Measurements from ENCODE around the gene SPECC1L.

Gene SPECC1L

DNA sequence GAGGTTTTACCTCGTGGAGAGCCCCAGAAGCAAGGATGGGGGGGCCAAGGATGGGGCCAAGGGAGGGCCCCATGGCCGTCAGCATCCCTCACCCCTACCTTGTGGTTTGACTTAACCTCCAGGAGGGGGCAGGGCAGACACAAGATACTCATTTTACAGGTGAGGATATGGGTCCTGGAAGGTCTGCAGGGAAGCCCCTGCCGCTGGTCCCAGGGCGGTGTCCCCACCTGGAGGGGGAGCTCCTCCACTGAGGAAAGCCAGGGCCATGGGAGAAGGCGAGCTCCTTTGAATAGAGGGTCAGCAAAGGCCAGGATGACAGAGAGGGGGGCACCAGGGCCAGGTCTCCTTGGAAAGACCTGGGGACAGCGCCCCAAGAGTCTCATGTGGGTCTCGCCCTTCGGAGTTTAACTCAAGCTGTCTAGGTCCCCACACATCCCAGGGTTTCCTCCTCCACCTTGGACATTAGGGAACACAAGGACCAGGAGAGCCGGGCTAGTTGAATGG lies 150.8 kb downstream of the SPECC1L start:
- Histone ChIP-seq H3K27me3 (peaks cover 0 to 2% of the 10 kb centered on the region in 2 donors), H3K4me3 (no peak overlapping the region), H3K4me1 (peaks cover 0 to 44% (median 24%) of the 10 kb centered on the region in 4 donors), H3K36me3 (peaks cover 4 to 18% (median 8%) of the 10 kb centered on the region in 3 donors), H3K9me3 (no peaks in the 10 kb centered on the region), H3K27ac (no peak overlapping the region)
- DNase-seq, result no peak
- TF ChIP-seq, protein P1, sequence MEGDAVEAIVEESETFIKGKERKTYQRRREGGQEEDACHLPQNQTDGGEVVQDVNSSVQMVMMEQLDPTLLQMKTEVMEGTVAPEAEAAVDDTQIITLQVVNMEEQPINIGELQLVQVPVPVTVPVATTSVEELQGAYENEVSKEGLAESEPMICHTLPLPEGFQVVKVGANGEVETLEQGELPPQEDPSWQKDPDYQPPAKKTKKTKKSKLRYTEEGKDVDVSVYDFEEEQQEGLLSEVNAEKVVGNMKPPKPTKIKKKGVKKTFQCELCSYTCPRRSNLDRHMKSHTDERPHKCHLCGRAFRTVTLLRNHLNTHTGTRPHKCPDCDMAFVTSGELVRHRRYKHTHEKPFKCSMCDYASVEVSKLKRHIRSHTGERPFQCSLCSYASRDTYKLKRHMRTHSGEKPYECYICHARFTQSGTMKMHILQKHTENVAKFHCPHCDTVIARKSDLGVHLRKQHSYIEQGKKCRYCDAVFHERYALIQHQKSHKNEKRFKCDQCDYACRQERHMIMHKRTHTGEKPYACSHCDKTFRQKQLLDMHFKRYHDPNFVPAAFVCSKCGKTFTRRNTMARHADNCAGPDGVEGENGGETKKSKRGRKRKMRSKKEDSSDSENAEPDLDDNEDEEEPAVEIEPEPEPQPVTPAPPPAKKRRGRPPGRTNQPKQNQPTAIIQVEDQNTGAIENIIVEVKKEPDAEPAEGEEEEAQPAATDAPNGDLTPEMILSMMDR (IDR thresholded peaks at IDR 0.05), result no peak
- intact Hi-C loops (cut with DNase I; ENCODE audit: low total_unique reads), result loop anchor here (5.0 to 10.0 kb wide), 2 partner anchors 76 to 97 kb away; partner anchors contain the start of gene UPB1

DNA sequence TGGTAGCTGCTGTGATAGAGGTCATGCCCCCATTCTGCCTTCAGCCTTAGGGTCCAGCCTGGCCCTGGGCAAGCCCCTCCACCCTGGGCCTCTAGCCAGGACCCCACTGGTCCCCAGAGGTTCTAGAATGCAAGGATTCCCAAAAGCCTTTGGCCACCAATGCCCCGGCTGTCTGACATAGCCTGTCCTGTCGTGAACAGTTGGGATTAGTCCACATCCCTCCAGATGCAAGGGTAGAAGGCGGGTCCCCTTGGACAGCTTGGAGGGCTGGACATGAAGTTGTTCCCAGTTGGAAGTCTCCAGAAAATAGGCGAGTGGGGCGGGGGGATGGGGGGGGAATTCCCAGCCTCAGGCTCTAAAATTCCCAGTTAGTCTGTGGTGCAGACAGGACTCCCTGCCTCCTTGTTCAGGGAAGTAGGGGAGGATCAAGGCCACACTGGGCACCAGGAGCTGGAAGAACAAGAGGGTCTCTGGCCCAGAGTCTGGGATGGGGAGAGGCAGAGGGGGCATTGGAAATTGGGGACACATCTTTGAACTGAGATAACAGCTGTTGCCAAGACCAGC lies 151.6 kb downstream of the SPECC1L start:
- Histone ChIP-seq H3K4me1 (peaks cover 0 to 44% (median 24%) of the 10 kb centered on the region in 4 donors), H3K27me3 (peaks cover 0 to 2% of the 10 kb centered on the region in 2 donors), H3K27ac (no peak overlapping the region), H3K4me3 (no peak overlapping the region), H3K9me3 (no peaks in the 10 kb centered on the region), H3K36me3 (peaks cover 0 to 11% (median under 1%) of the 10 kb centered on the region in 3 donors)
- no peak for DNase-seq
- TF ChIP-seq, protein P1 (IDR thresholded peaks at IDR 0.05), result no peak
- intact Hi-C loops (cut with DNase I; ENCODE audit: low total_unique reads), result loop anchor here (5.0 to 10.0 kb wide), 2 partner anchors 75 to 97 kb away; partner anchors contain the start of gene UPB1

DNA sequence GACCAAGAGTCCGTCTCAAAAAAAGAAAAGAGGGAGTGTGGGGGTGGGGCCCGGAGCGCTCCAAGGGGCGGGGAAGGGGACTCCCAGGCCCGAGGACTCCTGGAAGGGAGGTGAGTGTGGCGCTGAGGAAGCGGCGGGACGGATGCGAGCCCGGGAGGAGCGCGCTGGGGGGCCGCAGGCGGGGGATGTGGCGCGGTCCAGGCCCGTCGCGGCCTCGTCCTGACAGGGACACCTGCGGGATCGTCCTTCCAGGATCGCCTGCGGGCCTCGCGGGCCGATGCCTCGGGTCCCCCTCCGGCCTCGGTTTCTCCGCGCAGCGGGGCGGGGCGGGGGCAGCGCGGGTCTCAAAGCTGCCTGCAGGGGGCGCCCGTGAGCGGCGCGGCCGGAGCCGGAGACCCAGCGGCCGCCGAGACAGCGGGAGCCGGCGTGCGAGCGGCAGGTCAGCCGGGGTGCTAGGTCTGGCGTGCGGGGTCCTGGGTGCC lies 152.9 kb downstream of the SPECC1L start:
- intact Hi-C loops (cut with DNase I; ENCODE audit: low total_unique reads), result loop anchor here (5.0 to 10.0 kb wide), 2 partner anchors 74 to 99 kb away; partner anchors contain the start of gene UPB1
- Histone ChIP-seq H3K4me3 (peak overlapping the region; percentile 54 to 68), H3K36me3 (no peaks in the 10 kb centered on the region), H3K27ac (no peak overlapping the region), H3K27me3 (peaks cover 0 to 2% of the 10 kb centered on the region in 2 donors), H3K4me1 (peaks cover 0 to 44% (median 24%) of the 10 kb centered on the region in 4 donors), H3K9me3 (no peaks in the 10 kb centered on the region)
- TF ChIP-seq, protein P1 (IDR thresholded peaks at IDR 0.05), result peak; percentile 87 to 89
- DNase-seq, result no peak

DNA sequence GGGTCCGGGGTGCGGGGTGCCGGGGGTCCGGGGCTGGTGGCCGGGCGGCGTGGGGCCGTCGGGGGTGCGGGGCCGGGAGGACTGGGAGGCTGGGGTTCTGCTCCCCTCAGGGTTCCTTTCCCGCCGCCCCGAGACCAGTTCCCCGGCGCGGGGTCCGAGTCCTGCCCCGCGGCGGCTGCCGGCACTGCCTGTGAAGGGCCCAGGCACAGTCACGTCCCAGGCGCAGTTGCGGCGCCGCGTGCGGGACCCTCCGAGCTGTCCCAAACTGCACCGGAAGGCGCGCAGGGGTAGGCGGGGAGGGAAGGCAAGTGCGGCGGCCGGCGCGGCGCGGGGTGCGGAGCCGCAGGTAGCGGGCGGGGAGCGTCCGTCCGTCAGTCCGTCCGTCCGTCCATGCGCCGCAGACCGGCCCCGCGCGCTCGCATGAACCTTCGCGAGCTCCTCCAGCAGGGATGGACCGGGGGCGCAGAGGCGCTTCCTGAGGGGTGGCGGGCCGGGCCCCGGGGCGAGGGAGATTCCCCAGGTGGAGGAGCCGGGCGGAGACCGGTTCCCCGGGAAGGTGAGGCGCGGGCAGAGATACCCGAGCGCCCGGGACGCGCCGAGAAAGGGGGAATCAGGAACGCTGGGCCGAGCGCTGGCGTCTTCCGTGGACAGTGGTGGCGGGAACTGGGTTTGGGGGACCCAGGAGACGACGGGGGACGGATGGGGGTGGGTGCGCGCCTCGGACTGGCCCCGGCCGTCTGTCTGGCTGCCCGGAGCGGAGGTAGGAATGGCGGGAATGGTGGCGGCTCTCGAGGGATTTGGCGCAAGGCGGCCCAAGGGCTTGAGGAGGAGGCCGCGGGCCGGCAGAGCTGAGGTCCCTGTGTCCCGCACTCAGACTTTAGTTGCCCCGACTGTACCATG lies 153.6 kb downstream of the SPECC1L start:
- no peaks in the 10 kb centered on the region for H3K36me3 ChIP-seq
- no peak for DNase-seq
- intact Hi-C loops (cut with DNase I; ENCODE audit: low total_unique reads), result loop anchor here (5.0 to 10.0 kb wide), 2 partner anchors 73 to 99 kb away; partner anchors contain the start of gene UPB1
- H3K4me3 ChIP-seq, result peak overlapping the region; percentile 54 to 68
- H3K27me3 ChIP-seq, result peaks cover 0 to 2% of the 10 kb centered on the region in 2 donors
- H3K4me1 ChIP-seq, result peaks cover 0 to 39% (median 24%) of the 10 kb centered on the region in 4 donors
- no peaks in the 10 kb centered on the region for H3K9me3 ChIP-seq
- peak overlapping the region in 1 of 2 donors; percentile 43 for H3K27ac ChIP-seq
- TF ChIP-seq, protein P1 (IDR thresholded peaks at IDR 0.05), result no peak
